AG04450 (cell line): ENCODE measurements around the gene RALGPS1. TPM values are rescaled to one million over a fixed set of nuclear protein-coding genes. Genes with fewer than 3 reads are reported as not detected.

ENCODE experiments used
- CTCF ChIA-PET: fragments of 300-600, 350-600 bp; formaldehyde crosslinking; extraction: SDS; loops from one replicate; lab custom pipeline; 2022; ENCODE audit warnings: antibody characterized with exemption, inconsistent platforms; lab: Charles Lee
- POLR2A ChIA-PET: fragments of 350-600 bp; formaldehyde crosslinking; extraction: SDS; loops from one replicate; lab custom pipeline; 2021; ENCODE audit warnings: antibody characterized with exemption, inconsistent platforms; lab: Yijun Ruan, JAX
- DNase-seq: peaks from one replicate; pipeline ENCODE4 v3.0.0-alpha.2; 2011; ENCODE audit warnings: low read depth, low spot score
- H3K27ac ChIP-seq: one replicate; pipeline ENCODE4 v1.5.1; 2012; ENCODE audit warnings: low read depth, low read length, control low read depth
- H3K27me3 ChIP-seq: one replicate; pipeline ENCODE4 v1.6.0; 2012; ENCODE audit warnings: low read length; ENCODE audit not compliant: control insufficient read depth, insufficient read depth
- H3K4me3 ChIP-seq: 2 replicates; pipeline ENCODE4 v1.5.1; 2011; ENCODE audit warnings: mild to moderate bottlenecking, low read depth, low read length, control low read depth
- H3K9me3 ChIP-seq: 2 replicates; pipeline ENCODE4 v1.5.1; 2012; ENCODE audit warnings: low read length; ENCODE audit not compliant: control insufficient read depth, insufficient read depth
- polyA plus RNA-seq: library from polyadenylated mRNA; depleted of rRNA; stranded (reverse); fragments of >200 nt; gene quantifications from 2 replicates; pipeline ENCODE4 v1.2.3, GENCODE V29; 2011
- TF ChIP-seq, protein P1 (sequence below): IDR thresholded peaks from 2 replicates; pipeline ENCODE4 v1.5.1; 2011; ENCODE audit warnings: low read depth, low read length, control low read depth, inconsistent platforms

The RALGPS1 gene
- polyA plus RNA-seq, 1 experiment, result 4.6 TPM

DNA sequence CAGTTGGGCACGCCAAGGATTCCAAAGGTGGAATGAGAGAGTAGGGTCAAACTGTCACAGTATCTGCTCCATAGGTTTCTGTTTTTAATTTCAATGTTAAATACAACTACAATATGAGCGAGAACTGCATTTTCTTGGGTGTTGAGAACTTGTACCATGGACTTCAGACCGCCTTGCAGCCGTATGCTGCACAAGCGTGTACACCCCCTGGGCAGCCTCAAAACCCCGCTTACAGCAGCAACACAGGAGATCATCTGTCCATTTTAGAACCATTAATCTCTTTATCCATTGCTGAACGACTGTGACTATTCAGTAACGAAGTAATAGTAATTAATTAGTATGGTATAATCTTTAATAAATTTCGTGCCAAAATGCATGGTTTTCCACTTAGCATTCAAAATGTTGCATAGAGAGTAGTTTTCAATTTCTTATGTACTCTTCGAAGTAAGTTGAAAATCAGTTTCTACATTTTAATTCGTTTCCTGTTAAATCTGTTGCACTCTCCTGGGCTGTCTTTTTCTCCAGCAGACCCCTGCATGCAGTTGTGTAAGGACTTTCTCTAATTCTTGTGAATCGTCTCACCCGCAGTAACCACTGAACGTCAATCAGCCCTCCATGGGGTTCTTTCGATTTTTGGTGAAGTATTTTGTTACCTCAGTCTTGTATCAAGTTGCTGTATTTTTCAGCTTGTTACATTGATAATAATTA lies 308.0 kb downstream of the RALGPS1 start:
- Histone ChIP-seq H3K9me3 (peaks cover 7% of the 10 kb centered on the region; the same call in 1 of the 2 replicates), H3K27me3 (peaks cover 22% of the 10 kb centered on the region), H3K27ac (no peak overlapping the region), H3K4me3 (no peak overlapping the region)
- no peak for DNase-seq
- ChIA-PET POLR2A (no interaction called here), CTCF (no interaction called here)
- TF ChIP-seq, protein P1, sequence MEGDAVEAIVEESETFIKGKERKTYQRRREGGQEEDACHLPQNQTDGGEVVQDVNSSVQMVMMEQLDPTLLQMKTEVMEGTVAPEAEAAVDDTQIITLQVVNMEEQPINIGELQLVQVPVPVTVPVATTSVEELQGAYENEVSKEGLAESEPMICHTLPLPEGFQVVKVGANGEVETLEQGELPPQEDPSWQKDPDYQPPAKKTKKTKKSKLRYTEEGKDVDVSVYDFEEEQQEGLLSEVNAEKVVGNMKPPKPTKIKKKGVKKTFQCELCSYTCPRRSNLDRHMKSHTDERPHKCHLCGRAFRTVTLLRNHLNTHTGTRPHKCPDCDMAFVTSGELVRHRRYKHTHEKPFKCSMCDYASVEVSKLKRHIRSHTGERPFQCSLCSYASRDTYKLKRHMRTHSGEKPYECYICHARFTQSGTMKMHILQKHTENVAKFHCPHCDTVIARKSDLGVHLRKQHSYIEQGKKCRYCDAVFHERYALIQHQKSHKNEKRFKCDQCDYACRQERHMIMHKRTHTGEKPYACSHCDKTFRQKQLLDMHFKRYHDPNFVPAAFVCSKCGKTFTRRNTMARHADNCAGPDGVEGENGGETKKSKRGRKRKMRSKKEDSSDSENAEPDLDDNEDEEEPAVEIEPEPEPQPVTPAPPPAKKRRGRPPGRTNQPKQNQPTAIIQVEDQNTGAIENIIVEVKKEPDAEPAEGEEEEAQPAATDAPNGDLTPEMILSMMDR, result no peak

DNA sequence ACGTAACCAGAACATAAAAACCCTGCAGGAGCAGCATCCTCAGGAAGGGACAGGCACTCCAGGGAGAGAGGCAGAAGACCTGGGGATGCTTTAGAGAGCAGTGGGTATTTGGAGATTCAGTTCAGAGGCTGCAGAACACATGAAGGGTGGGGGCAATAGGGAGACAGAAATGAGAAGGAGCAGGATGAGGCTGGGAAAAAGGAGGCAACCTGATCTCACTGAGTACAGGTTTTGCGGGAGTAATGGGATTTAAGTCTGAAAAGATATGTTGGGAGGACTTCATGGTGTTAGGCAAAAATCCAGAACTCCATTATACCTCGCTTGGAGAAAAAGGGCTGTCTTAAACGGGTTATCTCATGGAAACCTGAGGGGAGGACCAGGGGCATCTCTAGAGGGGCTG lies 308.7 kb downstream of the RALGPS1 start:
- POLR2A ChIA-PET, result interaction anchor here (1.9 kb wide), 1 partner anchor 22 kb away, joined by 7 read pairs; no protein-coding TSS in a partner anchor
- Histone ChIP-seq H3K27ac (no peak overlapping the region), H3K9me3 (peaks cover 7% of the 10 kb centered on the region; the same call in 1 of the 2 replicates), H3K4me3 (no peak overlapping the region), H3K27me3 (peaks cover 22% of the 10 kb centered on the region)
- TF ChIP-seq, protein P1, result no peak
- no peak for DNase-seq
- CTCF ChIA-PET, result no interaction called here

DNA sequence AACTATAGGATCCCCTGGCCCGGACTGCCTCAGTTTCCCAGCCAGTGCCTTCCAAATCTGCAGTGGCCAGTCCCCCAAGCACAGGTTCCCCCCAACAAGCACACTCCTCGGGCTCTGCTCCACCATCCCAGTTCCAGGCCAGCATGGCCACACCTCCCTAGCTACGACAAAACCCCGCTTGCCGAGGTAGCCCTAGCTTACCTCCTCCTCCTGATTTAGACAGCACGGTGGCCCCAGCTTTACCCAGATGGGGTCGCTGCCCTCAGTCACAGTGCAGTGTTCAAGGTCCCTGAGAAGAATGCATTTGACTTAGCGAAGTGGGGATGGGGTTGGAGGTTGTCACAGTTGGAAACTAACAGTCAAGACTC lies 309.2 kb downstream of the RALGPS1 start:
- POLR2A ChIA-PET, result interaction anchor here (1.0 to 1.9 kb wide), 3 partner anchors 13 to 200 kb away, joined by 4 to 7 read pairs (median 4); partner anchors contain the start of gene ZNF79
- CTCF ChIA-PET, result interaction anchor here (1.0 to 1.2 kb wide), 2 partner anchors 10 to 173 kb away, joined by 3 to 4 read pairs; partner anchors contain the start of gene SLC2A8
- H3K9me3 ChIP-seq, result peaks cover 7% of the 10 kb centered on the region; the same call in 1 of the 2 replicates
- H3K27ac ChIP-seq, result no peak overlapping the region
- peaks cover 21% of the 10 kb centered on the region for H3K27me3 ChIP-seq
- TF ChIP-seq, protein P1, result no peak
- no peak for DNase-seq
- peak overlapping the region; percentile 68 for H3K4me3 ChIP-seq

DNA sequence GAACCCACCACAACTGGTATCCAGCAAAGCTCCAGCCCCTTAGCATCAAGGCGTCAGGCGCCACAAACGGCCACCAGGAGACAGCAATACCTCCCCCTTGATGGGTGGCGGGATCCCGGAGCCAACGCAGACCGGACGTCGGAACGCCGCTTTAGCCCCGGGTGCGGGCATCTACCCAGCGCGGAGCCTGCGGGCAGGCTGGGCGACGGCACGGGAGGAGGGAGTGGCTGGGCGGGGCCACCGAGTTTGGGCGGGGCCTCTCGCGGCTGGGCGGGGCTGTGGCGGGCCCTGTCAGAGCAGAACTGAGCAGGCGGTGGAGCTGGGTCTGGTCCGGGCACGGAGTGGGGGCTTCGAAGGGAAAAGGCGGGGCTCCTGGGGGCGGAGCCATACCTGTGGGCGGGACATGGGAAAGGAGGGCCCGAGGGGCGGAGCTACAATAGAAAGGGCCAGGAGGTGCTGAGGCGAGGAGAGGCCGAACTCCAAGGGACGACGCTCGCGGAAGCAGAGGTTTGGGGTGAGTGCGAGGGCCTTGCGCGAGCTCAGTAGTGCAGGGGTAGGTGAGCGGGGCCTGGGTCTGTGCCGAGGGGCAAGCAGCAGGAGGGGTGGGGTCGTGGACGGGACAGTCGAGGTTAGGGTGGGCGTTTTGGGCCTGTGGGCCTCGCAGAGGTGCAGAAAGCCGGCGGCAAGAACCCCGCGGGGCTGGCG lies 309.7 kb downstream of the RALGPS1 start:
- TF ChIP-seq, protein P1, result no peak
- POLR2A ChIA-PET, result interaction anchor here (0.6 to 1.9 kb wide), 10 partner anchors 13 to 349 kb away, joined by 3 to 7 read pairs (median 4); partner anchors contain the start of genes LRSAM1, RPL12 and ZNF79
- CTCF ChIA-PET, result interaction anchor here (0.6 to 1.5 kb wide), 5 partner anchors 10 to 283 kb away, joined by 3 to 8 read pairs (median 4); partner anchors contain the start of gene SLC2A8
- Histone ChIP-seq H3K27me3 (peaks cover 19% of the 10 kb centered on the region), H3K4me3 (peak overlapping the region; percentile 68), H3K9me3 (peaks cover 7% of the 10 kb centered on the region; the same call in 1 of the 2 replicates), H3K27ac (no peak overlapping the region)
- no peak for DNase-seq
